HG02840 (cell line): ENCODE measurements around the gene NEURL2.

Experiments
- ATAC-seq: cut with Tn5 transposase; IDR thresholded peaks from one replicate; pipeline ENCODE4 v1.9.1; 2021; ENCODE audit warnings: mild to moderate bottlenecking, moderate library complexity, moderate number of reproducible peaks; ENCODE audit not compliant: unreplicated experiment, low FRiP score

NEURL2 gene

DNA sequence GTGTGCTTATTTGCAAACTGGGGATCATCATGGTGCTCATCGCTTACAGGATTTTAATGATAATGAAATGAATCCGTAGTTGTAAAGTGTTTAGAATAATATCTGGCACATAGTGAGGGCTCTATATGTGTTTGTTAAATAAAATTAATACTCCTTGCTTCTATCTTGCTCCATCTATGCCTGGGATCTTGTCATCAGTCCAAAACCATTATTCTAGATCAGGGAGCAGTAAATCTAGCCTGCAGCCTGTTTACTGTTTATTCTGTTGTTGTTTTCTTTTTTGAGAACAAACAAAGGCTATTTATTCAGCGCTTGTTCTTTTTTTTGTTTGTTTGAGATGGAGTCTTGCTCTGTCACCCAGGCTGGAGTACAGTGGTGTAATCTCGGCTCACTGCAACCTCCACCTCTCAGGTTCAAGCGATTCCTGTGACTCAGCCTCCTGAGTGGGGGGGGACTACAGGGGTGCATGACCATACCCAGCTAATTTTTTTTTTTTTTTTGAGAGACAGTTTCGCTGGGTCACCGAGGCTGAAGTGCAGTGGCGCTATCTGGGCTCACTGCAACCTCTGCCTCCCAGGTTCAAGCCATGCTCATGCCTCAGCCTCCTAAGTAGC lies 41.9 kb downstream of the NEURL2 start:
- ATAC-seq: no peak

- no peak for ATAC-seq
Measured at GRCh38 chr20:45848421-45848820, 42.6 kb downstream of the NEURL2 start.

- no peak for ATAC-seq
Measured at GRCh38 chr20:45845452-45845851, 45.6 kb downstream of the NEURL2 start.

DNA sequence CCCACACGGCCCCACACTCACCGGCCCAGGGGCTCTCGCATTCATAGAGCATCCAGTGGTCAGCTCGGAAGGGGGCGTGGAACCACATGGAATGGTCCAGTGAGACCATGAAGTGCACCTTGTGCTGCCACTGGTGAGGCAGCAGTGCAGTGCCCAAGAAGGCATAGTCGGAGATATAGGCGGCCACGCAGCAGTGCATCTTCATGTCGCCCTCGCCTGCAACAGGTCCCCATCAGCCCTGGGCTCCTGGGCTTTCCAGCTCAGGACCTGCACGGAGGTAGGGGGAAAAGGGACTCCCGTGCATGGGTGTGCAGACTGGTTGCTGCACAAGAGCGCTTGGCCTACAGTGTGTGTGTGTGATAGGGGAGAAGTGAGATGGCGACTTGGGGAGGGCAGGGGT lies 47.5 kb downstream of the NEURL2 start:
- no peak for ATAC-seq

DNA sequence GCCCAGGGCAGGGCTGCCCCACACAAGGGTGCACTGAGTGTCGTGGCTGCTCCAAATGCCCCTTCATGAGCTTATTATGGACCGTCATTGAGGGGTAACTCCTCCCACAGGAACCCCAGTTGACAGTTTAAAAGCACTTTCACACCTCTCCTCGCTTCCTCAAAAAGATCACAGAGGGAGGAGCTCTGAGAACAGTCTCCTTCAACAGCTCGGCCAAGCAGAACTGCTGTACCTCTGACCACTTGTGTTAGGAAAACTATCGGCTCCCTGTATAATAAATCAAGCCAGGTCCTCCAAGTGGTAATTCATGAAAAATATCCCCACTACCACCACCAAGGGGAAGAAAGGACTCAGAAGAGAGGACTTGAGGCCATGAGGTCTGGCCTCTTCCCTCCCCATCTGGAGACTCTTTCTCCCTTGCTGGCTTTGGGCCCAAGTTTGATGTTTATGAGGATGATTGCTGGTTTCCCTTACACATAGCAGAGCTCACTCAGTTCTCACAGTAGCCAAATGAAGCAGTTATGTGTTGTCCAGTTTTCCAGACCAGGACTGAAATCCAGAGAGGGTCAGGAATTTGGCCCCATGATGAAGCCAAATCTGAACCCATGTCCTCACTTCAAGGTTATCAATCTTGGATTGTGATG lies 48.7 kb downstream of the NEURL2 start:
- no peak for ATAC-seq

DNA sequence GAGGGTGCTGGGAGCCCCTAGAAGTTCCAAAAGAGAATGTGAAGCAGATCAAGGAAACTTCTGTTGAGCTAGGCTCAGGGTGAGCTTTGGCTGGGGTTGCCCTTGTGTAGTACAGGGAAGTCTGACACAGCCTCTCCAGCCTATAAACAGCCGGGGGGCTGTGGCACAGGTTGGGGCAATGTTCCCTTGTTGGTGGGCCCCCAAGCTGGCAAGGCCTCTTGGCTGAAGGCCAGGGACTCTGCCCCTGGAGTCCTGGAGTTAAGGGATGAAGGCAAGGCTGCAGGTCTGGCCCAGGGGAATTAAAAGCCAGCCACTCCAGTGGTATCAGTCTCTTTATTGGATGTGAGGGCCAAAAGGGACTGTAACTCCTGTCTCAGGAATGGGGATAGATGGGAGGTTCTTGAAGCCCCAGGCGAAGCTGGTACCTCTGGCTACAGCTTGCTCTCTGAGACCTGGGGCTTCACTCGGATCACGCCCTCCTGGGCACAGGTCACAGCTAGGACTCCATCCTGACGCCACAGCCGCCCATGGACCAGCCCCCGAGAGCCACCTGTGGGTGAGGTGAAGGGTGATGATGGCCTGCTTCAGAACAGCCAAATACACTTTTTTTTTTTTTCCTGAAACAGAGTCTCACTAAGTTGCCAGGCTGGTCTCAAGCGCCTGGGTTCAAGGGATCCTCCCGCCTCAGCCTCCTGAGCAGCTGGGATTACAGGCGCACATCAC lies 49.4 kb downstream of the NEURL2 start:
- ATAC-seq: no peak

DNA sequence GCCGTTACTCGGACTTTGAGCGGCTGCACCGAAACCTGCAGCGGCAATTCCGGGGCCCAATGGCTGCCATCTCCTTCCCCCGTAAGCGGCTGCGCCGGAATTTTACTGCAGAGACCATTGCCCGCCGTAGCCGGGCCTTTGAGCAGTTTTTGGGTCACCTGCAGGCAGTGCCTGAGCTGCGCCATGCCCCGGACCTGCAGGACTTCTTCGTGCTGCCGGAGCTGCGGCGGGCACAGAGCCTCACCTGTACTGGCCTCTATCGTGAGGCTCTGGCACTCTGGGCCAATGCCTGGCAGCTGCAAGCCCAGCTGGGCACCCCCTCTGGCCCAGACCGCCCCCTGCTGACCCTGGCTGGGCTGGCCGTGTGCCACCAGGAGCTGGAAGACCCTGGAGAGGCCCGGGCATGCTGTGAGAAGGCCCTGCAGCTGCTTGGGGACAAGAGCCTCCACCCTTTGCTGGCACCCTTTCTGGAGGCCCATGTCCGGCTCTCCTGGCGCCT lies 50.3 kb downstream of the NEURL2 start:
- no peak for ATAC-seq
